H1 (cell line): ENCODE measurements around the gene LY6G6F. TPM values are rescaled to one million over a fixed set of nuclear protein-coding genes. Genes with fewer than 3 reads are reported as not detected.

ENCODE experiments used
- CTCF ChIA-PET: fragments of 300-600 bp; sonication (Branson Sonifier 250); formaldehyde crosslinking; loops from one replicate; lab custom pipeline; 2021; ENCODE audit not compliant: partially characterized antibody; lab: Charles Lee
- POLR2A ChIA-PET: fragments of 300-600 bp; sonication (Branson Sonifier 250); formaldehyde crosslinking; loops from one replicate; lab custom pipeline; 2021; ENCODE audit warnings: inconsistent platforms; ENCODE audit not compliant: partially characterized antibody; lab: Charles Lee
- DNase-seq, 2 experiments: peaks; one replicate each; pipeline versions ENCODE4 v3.0.0 to v3.0.0-alpha.2; 2010 to 2022; ENCODE audit warnings: low spot score in 2 of 2, low read depth in 1 of 2, mixed read lengths in 1 of 2
- FAIRE-seq: peaks from 2 replicates; lab custom pipeline; 2011; peaks lifted over from hg19 to GRCh38; lab: Jason Lieb, UNC
- H2AFZ ChIP-seq: 2 replicates; pipeline ENCODE4 v1.8.1; 2012; ENCODE audit warnings: low read length, inconsistent platforms
- H2AK5ac ChIP-seq: 2 replicates; pipeline ENCODE4 v1.6.1; 2013; ENCODE audit warnings: low read depth, low read length
- H2BK120ac ChIP-seq: replicated peaks from 2 replicates; pipeline ENCODE3; 2013; ENCODE audit warnings: low read depth, low read length, inconsistent platforms
- H2BK12ac ChIP-seq: 2 replicates; pipeline ENCODE4 v1.6.1; 2013; ENCODE audit warnings: low read depth, low read length
- H2BK15ac ChIP-seq: 2 replicates; pipeline ENCODE4 v1.6.1; 2013; ENCODE audit warnings: low read length
- H2BK20ac ChIP-seq: 2 replicates; pipeline ENCODE4 v1.6.1; 2013; ENCODE audit warnings: low read length
- H2BK5ac ChIP-seq: 2 replicates; pipeline ENCODE4 v1.6.1; 2013; ENCODE audit warnings: low read depth, low read length
- H3K14ac ChIP-seq: 2 replicates; pipeline ENCODE4 v1.6.1; 2013; ENCODE audit warnings: inconsistent platforms; ENCODE audit not compliant: insufficient read length
- H3K18ac ChIP-seq: 2 replicates; pipeline ENCODE4 v1.6.1; 2013; ENCODE audit warnings: low read length; ENCODE audit errors: extremely low read depth
- H3K23ac ChIP-seq: 2 replicates; pipeline ENCODE4 v1.6.1; 2013; ENCODE audit warnings: inconsistent platforms; ENCODE audit not compliant: insufficient read length
- H3K23me2 ChIP-seq: 2 replicates; pipeline ENCODE4 v1.6.1; 2013; ENCODE audit warnings: low read depth, low read length
- H3K27ac ChIP-seq: 2 replicates; pipeline ENCODE4 v1.6.1; 2011; ENCODE audit warnings: low read depth, low read length, inconsistent platforms
- H3K27me3 ChIP-seq, 4 experiments: replicated peaks in 1 of 4; 1 replicate in 1 of 4; 2 replicates in 3 of 4; pipeline versions ENCODE4 v1.6.1 to v1.8.1; 2011 to 2013; ENCODE audit warnings: low read length in 3 of 4, mild to moderate bottlenecking in 3 of 4, inconsistent platforms in 2 of 4, mixed read lengths in 2 of 4, moderate library complexity in 1 of 4; ENCODE audit not compliant: control insufficient read depth in 3 of 4, insufficient read depth in 3 of 4; ENCODE audit errors: extremely low read depth in 1 of 4
- H3K36me3 ChIP-seq, 4 experiments: 2 replicates each; pipeline versions ENCODE4 v1.6.1 to v1.8.1; 2011 to 2013; ENCODE audit warnings: mild to moderate bottlenecking in 4 of 4, low read length in 3 of 4, moderate library complexity in 2 of 4, control low read depth in 1 of 4, inconsistent platforms in 1 of 4; ENCODE audit not compliant: insufficient read depth in 4 of 4, control insufficient read depth in 2 of 4
- H3K4ac ChIP-seq: replicated peaks from 2 replicates; pipeline ENCODE3; 2013; ENCODE audit warnings: low read length, low read depth, mixed read lengths, inconsistent platforms; ENCODE audit not compliant: insufficient read length
- H3K4me1 ChIP-seq, 4 experiments: replicated peaks in 1 of 4; 1 replicate in 1 of 4; 2 replicates in 3 of 4; pipeline versions ENCODE4 v1.6.1 to v1.8.1; 2011 to 2013; ENCODE audit warnings: low read length in 3 of 4, inconsistent platforms in 2 of 4, mixed read lengths in 1 of 4; ENCODE audit not compliant: insufficient read depth in 4 of 4, control insufficient read depth in 3 of 4
- H3K4me2 ChIP-seq, 2 experiments: 2 replicates each; pipeline versions ENCODE4 v1.6.1 to v1.8.1; 2011 to 2013; ENCODE audit warnings: low read depth in 2 of 2, low read length in 2 of 2, control low read depth in 1 of 2, inconsistent platforms in 1 of 2, mild to moderate bottlenecking in 1 of 2; ENCODE audit not compliant: insufficient read depth in 1 of 2
- H3K4me3 ChIP-seq, 4 experiments: fragments of 200-600, 300-600 bp in 1 of 4; sonication (generic), shearing (Covaris generic), sonication (Bioruptor Twin) in 1 of 4; 2 replicates each; pipeline versions ENCODE4 v1.5.1 to v1.8.1; 2011 to 2016; ENCODE audit warnings: low read length in 4 of 4, low read depth in 3 of 4, control low read depth in 2 of 4, inconsistent platforms in 2 of 4, mild to moderate bottlenecking in 2 of 4, mixed read lengths in 1 of 4, moderate library complexity in 1 of 4; ENCODE audit not compliant: insufficient read depth in 2 of 4; ENCODE audit errors: extremely low read depth in 1 of 4
- H3K56ac ChIP-seq: replicated peaks from 2 replicates; pipeline ENCODE3; 2013; ENCODE audit warnings: low read depth, mild to moderate bottlenecking, mixed read lengths, low read length, inconsistent platforms; ENCODE audit not compliant: insufficient read length
- H3K79me1 ChIP-seq: 2 replicates; pipeline ENCODE4 v1.6.1; 2013; ENCODE audit warnings: low read depth, low read length, control low read depth
- H3K79me2 ChIP-seq, 2 experiments: 2 replicates each; pipeline versions ENCODE4 v1.6.1 to v1.8.1; 2012 to 2013; ENCODE audit warnings: low read length in 2 of 2, mild to moderate bottlenecking in 2 of 2, inconsistent platforms in 1 of 2; ENCODE audit not compliant: insufficient read depth in 2 of 2, control insufficient read depth in 1 of 2
- H3K9ac ChIP-seq, 4 experiments: replicated peaks in 1 of 4; 1 replicate in 1 of 4; 2 replicates in 3 of 4; pipeline versions ENCODE4 v1.6.1 to v1.8.1; 2011 to 2013; ENCODE audit warnings: low read depth in 3 of 4, low read length in 3 of 4, control low read depth in 2 of 4, mild to moderate bottlenecking in 2 of 4, moderate library complexity in 2 of 4, inconsistent platforms in 1 of 4; ENCODE audit errors: extremely low read depth in 1 of 4
- H3K9me3 ChIP-seq, 2 experiments: 2 replicates each; pipeline versions ENCODE4 v1.6.1 to v1.8.1; 2012 to 2013; ENCODE audit warnings: mild to moderate bottlenecking in 2 of 2, moderate library complexity in 2 of 2, control low read depth in 1 of 2, inconsistent platforms in 1 of 2, low read depth in 1 of 2, low read length in 1 of 2, mixed read lengths in 1 of 2; ENCODE audit not compliant: insufficient read depth in 2 of 2
- H4K20me1 ChIP-seq, 2 experiments: replicated peaks in 1 of 2; 2 replicates each; pipeline versions ENCODE3 to v1.8.1; 2011 to 2013; ENCODE audit warnings: inconsistent platforms in 2 of 2, low read length in 2 of 2, mild to moderate bottlenecking in 1 of 2; ENCODE audit not compliant: insufficient read depth in 2 of 2, control insufficient read depth in 1 of 2
- H4K5ac ChIP-seq: 2 replicates; pipeline ENCODE4 v1.6.1; 2013; ENCODE audit warnings: low read length, low read depth, mixed read lengths, inconsistent platforms; ENCODE audit not compliant: insufficient read length
- H4K8ac ChIP-seq: 2 replicates; pipeline ENCODE4 v1.8.0; 2013; ENCODE audit warnings: mild to moderate bottlenecking, moderate library complexity, low read length, inconsistent platforms; ENCODE audit not compliant: insufficient read depth; ENCODE audit errors: extremely low read depth
- H4K91ac ChIP-seq: replicated peaks from 2 replicates; pipeline ENCODE3; 2013; ENCODE audit warnings: low read length, mixed read lengths, inconsistent platforms; ENCODE audit not compliant: insufficient read length
- ATF3 ChIP-seq: IDR thresholded peaks from 2 replicates; pipeline ENCODE4 v1.6.1; 2011; ENCODE audit warnings: low read depth, mild to moderate bottlenecking, low read length; ENCODE audit not compliant: insufficient read depth
- CBX5 ChIP-seq: fragments of 300-800, 300-1000 bp; sonication (generic); IDR thresholded peaks from 2 replicates; pipeline ENCODE4 v1.7.1; 2016; ENCODE audit warnings: antibody characterized with exemption, low read length, low read depth
- HDAC2 ChIP-seq, 2 experiments: fragments of 300-600 bp in 1 of 2; sonication (generic) in 1 of 2; IDR thresholded peaks; 2 replicates each; pipeline ENCODE4 v1.6.1; 2011 to 2012; ENCODE audit warnings: low read depth in 2 of 2, low read length in 2 of 2, mild to moderate bottlenecking in 2 of 2, moderate library complexity in 2 of 2, borderline replicate concordance in 1 of 2, inconsistent platforms in 1 of 2
- WGBS, 2 experiments: shearing (Covaris generic) in 1 of 2; methylation state at CpG; one replicate each; pipeline versions ENCODE4 v1.1.6 to v1.1.7; 2013 to 2015; ENCODE audit warnings: low lambda C conversion rate in 2 of 2, mixed read lengths in 2 of 2, inconsistent platforms in 1 of 2, low coverage in 1 of 2, missing lambda C conversion rate in 1 of 2; ENCODE audit not compliant: insufficient replicate concordance in 2 of 2, insufficient coverage in 1 of 2, insufficient read length in 1 of 2; ENCODE audit errors: extremely low coverage in 1 of 2, missing lambda C conversion rate in 1 of 2; 5-methylcytosine and 5-hydroxymethylcytosine counted together
- polyA plus RNA-seq, 7 experiments: library from polyadenylated mRNA; depleted of rRNA in 3 of 7; stranded (reverse) in 5 of 7; unstranded in 2 of 7; fragments of >200 nt in 5 of 7; fragments of 200-250 nt in 2 of 7; gene quantifications; 1 replicate in 5 of 7; 2 replicates in 1 of 7; 4 replicates in 1 of 7; pipeline versions ENCODE4 v1.2.1 to v1.2.3, GENCODE V29; 2011 to 2013; ENCODE audit warnings: missing spikeins in 2 of 7, mixed read lengths in 2 of 7
- total RNA-seq: library from RNA; stranded (reverse); fragmentation: NEBNext Ultra II Directional; extraction: Animal tissue kit (Norgen Biotek cat#: 25700); gene quantifications from 2 replicates; pipeline ENCODE4 v1.2.1, GENCODE V29; 2021

LY6G6F gene
- total and polyA plus RNA-seq, 2 of the 8 experiments (the other 6 are each of a cell fraction or from before 2014, with no cell fraction given): not detected

GRCh38 chr6:31658983-31659648 is 47.5 kb upstream of the LY6G6F start:
- Histone ChIP-seq H3K79me2 (peaks cover 0 to 35% of the 10 kb centered on the region in 2 experiments; a peak in 3 of 4 replicates), H2AFZ (no peak overlapping the region), H3K18ac (no peak overlapping the region), H3K79me1 (peaks cover 9% of the 10 kb centered on the region), H3K9me3 (no peaks in the 10 kb centered on the region), H3K4me1 (peaks cover 0 to 12% (median 4%) of the 10 kb centered on the region in 4 experiments; a peak in 5 of 7 replicates), H2BK5ac (no peak overlapping the region), H3K27ac (no peak overlapping the region), H3K9ac (no peak overlapping the region), H3K4ac (no peak overlapping the region), H2BK15ac (no peak overlapping the region), H2AK5ac (no peak overlapping the region), H2BK20ac (no peak overlapping the region), H3K4me2 (peak overlapping the region; percentile 94 to 95; a peak in 3 of 4 replicates), H4K91ac (no peak overlapping the region), H3K23me2 (peaks cover 4% of the 10 kb centered on the region; the same call in 1 of the 2 replicates), H2BK12ac (no peak overlapping the region; the same call in 1 of the 2 replicates), H3K27me3 (no peaks in the 10 kb centered on the region), H3K56ac (no peak overlapping the region), H4K5ac (no peak overlapping the region), H3K23ac (no peak overlapping the region), H3K36me3 (peaks cover 4 to 19% (median 9%) of the 10 kb centered on the region in 4 experiments; a peak in 6 of 8 replicates), H4K20me1 (peaks cover 0 to 3% of the 10 kb centered on the region in 2 experiments), H3K4me3 (peak overlapping the region; percentile 85 to 94 (median 88); a peak in 5 of 8 replicates), H4K8ac (no peak overlapping the region), H3K14ac (no peak overlapping the region), H2BK120ac (no peak overlapping the region)
- FAIRE-seq: no peak
- DNase-seq: no peak
- POLR2A ChIA-PET: interaction anchor here (0.6 to 25.5 kb wide), 10 partner anchors 6 to 176 kb away, joined by 3 to 883 read pairs (median 11); partner anchors contain the start of genes AIF1, APOM, BAG6 and DDAH2
- TF ChIP-seq ATF3 (no peak), CBX5 (no peak), HDAC2 (IDR thresholded peaks at IDR 0.05; ENCODE audit: borderline replicate concordance in 1 of 2, low read depth in 2 of 2, low read length in 2 of 2) (no peak)
- CTCF ChIA-PET: interaction anchor here (0.6 to 3.2 kb wide), 4 partner anchors 10 to 161 kb away, joined by 3 to 9 read pairs (median 4); no protein-coding TSS in a partner anchor
- WGBS, 2 experiments: 90% methylated on average over 13 of the region's 13 CpGs; no CpG with 5 or more reads in 1 of the 2 experiments
